ENCODE data around the gene GAL.

The GAL gene

DNA sequence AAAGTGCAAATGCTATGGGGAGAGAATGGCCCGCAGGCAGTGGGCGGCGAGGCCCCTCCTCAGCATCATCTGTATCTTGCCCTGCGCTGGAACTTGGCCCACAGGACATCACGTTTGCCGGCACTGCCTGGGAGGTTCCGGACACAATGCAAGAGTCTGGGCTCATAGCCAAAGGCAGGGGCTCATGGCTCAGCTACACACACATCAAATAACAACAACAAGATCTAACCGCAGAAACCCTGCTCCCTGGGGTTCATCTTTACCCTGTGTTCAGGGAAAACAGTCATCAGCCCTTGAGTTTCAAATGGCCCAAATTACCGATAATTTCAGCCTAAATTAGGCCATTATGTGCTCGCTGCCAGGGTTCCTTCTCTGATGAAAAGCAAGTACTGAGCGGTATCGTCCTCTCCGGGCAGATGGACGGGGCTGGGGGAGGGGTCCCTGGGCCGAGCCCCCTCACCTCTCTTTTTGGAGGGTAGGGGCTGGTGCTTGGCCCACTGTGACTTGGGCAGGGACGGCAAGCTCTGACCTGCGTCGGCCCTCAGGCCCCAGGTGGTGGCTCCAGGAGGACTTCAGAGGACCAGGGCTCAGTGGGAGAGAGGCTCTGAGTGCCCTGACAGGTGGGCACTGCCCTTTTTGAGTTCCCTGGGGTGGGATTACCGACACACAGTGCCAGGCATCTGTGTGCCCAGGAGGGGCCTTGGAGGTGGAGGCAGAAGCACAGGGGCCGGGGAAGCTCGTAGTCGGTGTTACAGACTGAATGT lies 25.0 kb upstream of the GAL start:
- no peak for DNase-seq

GRCh38 chr11:68660066-68660810 lies 24.1 kb upstream of the GAL start:
- no peak for DNase-seq

- DNase-seq, result no peak
These were observed 23.3 kb upstream of the GAL start for GRCh38 chr11:68661014-68661413.

DNA sequence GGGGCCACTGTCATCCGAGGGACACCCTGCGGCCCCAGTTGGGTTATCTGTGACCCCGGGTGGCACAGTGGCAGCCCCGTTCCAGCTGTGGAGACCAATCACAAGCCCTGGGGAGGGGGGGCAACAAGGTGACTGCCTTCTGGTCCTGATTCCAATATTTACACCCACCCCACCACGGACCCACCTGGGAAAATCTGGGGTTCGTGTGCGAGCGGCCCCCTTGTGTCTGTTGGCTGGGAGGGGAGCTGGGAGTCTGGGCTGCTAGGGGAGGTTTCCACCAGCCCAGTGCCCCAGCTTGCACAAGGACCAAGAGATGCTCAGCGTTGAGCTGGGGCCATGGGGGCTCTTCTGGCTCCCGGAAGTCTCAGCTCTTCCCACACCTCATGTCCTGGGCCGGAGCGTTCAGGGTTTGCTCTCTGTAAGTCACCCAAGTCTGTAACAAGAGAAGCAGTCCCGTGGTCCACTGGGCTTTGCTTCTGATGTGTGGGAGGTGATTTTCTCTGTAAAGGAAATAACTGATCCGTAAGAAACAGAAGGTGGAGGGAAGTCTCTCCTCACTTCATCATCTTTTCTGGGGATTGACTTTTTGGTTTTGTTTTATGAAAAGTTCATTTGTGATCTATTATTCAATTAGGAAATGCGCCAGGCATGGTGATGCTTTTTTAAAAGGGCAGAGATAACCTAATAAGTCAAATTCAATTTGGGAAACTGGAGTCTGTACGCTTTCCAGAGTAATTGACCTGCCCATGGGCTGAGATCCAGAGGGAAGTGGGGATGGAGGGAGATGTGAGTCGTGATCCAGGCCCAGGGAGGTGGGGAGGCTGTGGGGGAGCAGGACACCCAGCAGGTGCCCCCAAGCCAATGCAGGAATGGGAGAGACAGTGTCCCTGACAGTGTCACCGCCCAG lies 22.4 kb upstream of the GAL start:
- no peak for DNase-seq

DNA sequence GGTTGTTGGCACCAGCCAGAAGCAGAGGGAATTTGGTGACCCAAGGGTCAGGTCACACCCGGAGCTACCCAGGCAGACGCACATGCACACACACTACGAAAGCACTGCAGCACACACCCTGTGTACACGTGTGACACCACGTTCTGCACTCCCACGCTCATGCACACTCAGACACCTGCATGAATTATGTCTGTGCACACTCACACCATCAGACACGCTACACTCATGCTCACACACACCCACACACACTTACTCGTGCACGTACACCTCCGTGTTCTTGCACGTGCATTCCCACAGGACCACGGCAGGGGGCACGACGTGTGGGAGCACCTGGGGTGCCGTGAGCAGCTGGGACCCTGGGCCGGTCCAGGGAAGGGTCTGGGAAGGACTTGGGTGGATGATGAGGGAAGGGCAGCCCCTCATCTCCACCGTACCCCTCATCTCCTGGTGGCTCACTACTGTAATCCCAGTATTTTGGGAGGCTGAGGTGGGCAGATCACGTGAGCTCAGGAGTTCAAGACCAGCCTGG lies 20.8 kb upstream of the GAL start:
- no peak for DNase-seq

DNA sequence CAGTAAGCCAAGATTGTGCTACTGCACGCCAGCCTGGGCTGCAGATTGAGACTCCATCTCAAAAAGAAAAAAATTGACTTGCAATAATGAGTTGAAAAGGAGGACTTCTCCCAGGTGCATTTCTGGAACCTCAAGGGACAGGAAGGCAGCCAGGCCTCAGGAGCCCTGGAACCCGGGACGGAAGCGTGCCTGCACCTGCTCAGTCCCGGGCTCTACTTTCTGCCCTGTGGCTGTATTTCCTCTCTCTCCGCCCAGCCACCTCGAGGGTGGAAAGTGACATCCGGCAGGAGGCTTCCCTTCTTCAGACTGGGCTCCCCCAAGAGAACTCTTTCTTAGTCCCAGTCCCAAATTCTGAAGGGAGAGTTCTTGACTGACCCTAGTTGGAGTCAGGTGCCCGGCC lies 20.2 kb upstream of the GAL start:
- no peak for DNase-seq

DNA sequence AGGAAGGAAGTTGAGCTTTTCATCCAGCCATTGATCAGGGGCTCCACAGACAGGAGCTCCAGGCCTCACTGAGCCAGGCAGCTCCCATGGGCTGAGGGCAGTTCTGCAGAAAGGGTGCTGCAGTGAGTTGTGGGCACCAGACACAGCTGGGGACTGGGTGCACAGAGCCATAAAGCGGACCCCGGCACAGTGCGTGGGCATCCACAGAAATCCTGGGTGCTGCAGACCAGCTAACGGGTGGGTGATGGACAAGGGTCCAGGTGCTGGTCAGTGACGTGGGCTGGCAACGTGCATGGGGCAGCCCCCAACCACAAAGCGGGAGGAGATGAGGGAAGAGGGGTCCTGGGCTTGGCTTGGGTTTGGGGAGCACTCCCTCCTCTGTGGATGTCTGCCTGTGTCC lies 19.4 kb upstream of the GAL start:
- DNase-seq, result no peak

DNA sequence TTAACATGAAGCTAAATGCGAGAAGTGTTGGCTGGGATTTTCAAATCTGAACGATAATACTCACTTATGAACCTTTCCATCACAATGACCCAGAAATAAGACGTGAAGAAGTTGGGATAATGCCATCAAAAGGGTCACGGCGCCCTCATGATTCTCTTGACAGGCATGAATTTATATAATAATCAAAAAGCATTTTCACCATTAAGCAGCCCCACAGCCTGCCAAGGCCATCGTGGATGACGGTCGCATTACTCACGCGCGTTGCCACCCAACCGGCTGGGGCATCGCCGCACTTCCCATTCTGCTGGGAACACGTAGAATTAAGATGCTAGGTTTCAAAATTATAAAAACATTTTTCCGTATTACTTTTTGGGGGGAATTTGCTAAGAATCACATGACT lies 18.9 kb upstream of the GAL start:
- no peak for DNase-seq

DNA sequence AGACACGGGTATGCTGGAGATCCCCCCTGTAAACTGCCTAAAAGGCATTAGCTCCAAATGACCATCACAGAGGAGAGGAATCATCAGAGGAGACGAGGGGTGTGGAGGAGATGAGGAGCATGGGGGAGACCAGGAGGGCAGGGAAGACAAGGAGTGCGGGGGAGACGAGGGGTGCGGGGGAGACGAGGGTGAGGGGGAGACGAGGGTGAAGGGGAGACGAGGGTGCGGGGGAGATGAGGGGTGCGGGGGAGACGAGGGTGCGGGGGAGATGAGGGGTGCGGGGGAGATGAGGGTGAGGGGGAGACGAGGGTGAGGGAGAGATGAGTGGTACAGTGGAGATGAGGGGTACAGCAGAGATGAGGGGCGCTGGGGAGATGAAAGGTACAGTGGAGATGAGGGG lies 17.5 kb upstream of the GAL start:
- DNase-seq, result no peak

DNA sequence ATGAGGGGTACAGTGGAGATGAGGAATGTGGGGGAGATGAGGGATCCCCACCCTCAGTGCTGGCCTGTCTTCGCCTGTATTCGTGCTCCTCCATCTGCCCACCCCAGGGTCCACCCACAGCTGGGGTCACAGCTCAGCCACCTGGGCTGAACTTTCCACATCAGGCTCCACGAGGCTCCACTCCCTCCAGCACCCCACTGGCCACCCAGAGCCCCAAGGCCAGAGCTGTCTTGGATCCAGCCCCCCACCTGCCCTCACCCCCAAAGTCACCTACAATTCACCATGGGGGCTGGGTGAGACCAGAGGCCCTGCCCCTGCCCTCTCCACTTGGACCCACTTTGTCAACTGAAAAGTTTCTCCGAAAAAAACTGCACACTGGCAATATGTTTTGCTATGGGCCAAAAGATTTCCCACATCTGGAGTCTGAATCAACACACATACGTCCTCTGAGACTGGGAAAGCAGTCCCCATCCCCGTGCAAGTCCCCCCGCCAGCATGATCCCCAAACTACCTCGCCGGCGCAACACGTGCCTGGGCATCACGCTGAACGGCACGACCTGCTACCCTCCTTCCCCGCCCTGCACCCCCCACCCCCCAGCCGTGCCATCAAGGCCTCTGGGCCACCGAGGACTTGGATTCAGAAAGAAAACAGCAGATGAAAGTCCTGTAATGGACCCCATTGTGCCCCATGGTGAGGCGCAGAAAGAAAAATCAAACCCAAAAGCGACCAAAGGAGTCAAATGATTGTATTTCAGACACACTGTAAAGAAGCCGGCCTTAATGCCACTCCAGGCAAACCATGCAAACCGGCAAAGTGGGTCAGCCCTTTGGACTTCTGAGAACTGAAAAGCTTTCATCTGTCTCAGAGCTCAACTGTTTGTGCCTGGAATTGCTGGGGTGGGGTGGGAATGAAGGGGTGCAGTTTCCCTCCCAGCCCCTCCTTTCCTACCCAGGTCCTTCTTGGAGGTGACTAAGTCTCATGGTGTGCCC lies 16.5 kb upstream of the GAL start:
- DNase-seq, result no peak

DNA sequence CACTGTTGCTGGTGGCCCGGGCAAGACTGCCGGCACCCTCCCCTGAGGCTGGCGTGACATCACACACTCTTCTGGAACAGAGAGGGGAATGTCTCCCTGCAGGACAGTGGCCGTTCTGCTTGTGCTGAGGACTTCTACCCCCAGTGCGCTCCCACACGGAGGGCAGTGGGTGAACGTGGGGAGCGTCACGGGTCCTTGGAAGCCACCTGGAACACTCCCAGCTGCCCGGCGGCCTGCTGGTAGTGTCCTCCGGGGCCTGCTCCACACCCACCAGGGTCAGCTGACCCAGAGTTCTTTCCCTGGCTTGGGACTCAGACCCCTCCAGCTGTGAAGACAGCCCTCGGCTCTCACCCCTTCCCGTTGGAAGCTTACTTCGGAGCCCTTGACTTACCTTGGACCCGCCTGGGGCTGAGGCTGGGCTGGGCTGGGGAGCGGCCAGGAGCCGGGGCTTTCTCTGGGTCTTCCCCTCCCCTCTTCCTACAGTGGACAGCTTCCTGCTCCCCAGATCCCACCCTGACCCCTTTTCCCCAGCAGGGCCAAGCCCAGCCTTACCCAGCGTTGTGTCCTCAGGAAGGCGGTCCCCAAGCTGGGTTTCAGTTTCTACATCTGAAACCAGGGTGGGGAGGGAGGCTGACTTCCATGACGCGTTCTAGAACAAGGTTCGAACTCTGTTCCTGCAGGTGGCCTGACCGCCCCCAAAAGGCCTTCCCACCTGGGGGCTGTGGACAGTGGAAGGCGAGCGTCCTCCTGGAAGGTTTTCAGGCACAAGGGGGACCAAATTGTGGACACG lies 14.8 kb upstream of the GAL start:
- DNase-seq, result no peak

GRCh38 chr11:68670208-68670992 lies 13.9 kb upstream of the GAL start:
- no peak for DNase-seq

GRCh38 chr11:68673306-68673945 lies 10.9 kb upstream of the GAL start:
- DNase-seq, result no peak

DNA sequence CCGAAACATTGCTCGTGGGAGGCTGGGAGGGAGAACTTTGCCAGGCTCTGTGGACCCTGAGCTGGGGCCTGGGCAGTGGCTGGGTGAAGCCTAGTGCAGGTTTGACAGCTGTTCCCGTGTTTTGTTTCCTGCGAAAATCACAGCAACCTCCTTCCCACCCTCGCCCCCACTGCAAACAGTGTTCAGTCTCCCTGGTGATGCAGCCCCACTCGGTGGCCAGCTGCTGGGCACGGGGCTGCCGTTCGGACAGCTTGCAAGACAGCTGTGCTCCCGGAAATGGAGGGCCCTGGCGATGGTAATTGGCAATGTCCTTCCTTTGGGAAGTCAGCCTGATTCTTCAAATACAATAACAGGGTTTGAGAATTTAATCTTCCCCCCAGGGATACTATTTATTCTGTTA lies 10.4 kb upstream of the GAL start:
- no peak for DNase-seq

DNA sequence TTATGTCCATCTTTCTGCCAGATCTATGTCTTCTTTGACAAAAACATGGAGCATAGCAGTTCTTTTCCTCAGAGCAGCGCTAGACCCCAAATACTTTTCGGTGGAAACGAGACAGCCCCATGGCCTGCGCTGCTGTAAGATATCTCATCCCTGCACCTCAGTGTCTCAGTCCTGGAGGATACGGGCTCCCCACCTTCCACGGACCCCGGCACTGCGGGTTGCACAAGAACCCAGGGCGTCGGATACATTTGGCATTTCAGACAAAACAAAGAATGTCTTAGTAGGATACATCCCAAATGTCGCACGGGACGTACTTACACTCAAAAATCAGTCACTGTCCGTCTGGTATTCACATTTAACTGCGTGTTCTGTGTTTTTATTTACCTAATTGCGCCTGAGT lies 9.9 kb upstream of the GAL start:
- DNase-seq, result no peak

- DNase-seq, result no peak
These were observed 6.9 kb upstream of the GAL start for GRCh38 chr11:68677432-68677831.

- no peak for DNase-seq
These were observed 6.3 kb upstream of the GAL start for GRCh38 chr11:68678031-68678441.

- DNase-seq, result no peak
These were observed 3.7 kb upstream of the GAL start for GRCh38 chr11:68680541-68681231.

DNA sequence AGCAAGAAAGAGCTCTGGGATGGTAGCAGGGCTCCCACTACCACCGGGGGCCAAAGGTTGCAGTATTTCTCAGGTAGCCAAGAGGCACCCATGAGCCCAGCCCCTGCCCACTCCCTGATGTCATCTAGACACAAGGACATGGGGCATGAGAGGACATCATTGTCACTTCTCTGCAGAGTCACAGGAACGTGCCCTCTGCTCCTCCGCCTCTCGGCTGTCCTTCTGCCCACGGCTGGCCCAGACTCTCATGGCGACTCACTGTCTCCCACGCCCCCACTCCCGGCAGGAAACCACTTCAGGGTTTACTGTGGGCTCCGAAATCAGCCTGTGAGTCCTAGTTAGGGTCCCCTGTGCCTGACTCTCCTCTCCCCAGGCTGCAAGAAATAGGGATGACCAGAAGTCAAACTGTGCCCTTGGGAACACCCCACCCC lies 1.8 kb upstream of the GAL start:
- DNase-seq, result no peak

All from midbrain (tissue), 1 donor.